Neural progenitor cell (in vitro differentiated cells): ENCODE measurements around the gene DMBX1. TPM values are rescaled to one million over a fixed set of nuclear protein-coding genes. Genes with fewer than 3 reads are reported as not detected.

Experiments
- DNase-seq: peaks from one replicate; pipeline ENCODE4 v3.0.0-alpha.2; 2016; ENCODE audit warnings: low spot score
- H2AFZ ChIP-seq: fragments of 200-600 bp; sonication (generic); replicated peaks from 2 replicates; pipeline ENCODE4 v1.6.1; 2016; ENCODE audit warnings: antibody characterized with exemption
- H3F3A ChIP-seq: fragments of 200-600 bp; sonication (generic); 2 replicates; pipeline ENCODE4 v1.6.1; 2016; ENCODE audit warnings: antibody characterized with exemption, low read depth
- H3K27ac ChIP-seq: fragments of 200-600 bp; sonication (generic); 2 replicates; pipeline ENCODE4 v1.5.1; 2016; ENCODE audit warnings: mild to moderate bottlenecking
- H3K27me3 ChIP-seq: fragments of 200-600 bp; sonication (generic); 2 replicates; pipeline ENCODE4 v1.6.1; 2016; ENCODE audit warnings: mild to moderate bottlenecking, moderate library complexity
- H3K36me3 ChIP-seq: fragments of 200-600 bp; sonication (generic); 2 replicates; pipeline ENCODE4 v1.5.1; 2016
- H3K4me1 ChIP-seq: fragments of 200-600 bp; sonication (generic); 2 replicates; pipeline ENCODE4 v1.6.1; 2016; ENCODE audit warnings: mixed run types
- H3K4me2 ChIP-seq: fragments of 200-600 bp; sonication (generic); 2 replicates; pipeline ENCODE4 v1.6.1; 2016
- H3K4me3 ChIP-seq: fragments of 200-600 bp; sonication (generic); 2 replicates; pipeline ENCODE4 v1.5.1; 2016
- H3K79me2 ChIP-seq: fragments of 200-600 bp; sonication (generic); 2 replicates; pipeline ENCODE4 v1.6.1; 2016; ENCODE audit warnings: low read depth
- H3K9ac ChIP-seq: fragments of 200-600 bp; sonication (generic); 2 replicates; pipeline ENCODE4 v1.6.1; 2016
- H3K9me3 ChIP-seq: fragments of 200-600 bp; sonication (generic); 2 replicates; pipeline ENCODE4 v1.5.1; 2016; ENCODE audit warnings: low read depth
- H4K20me1 ChIP-seq: fragments of 200-600 bp; sonication (generic); 2 replicates; pipeline ENCODE4 v1.6.1; 2016; ENCODE audit warnings: low read depth
- H3K27ac Mint-ChIP-seq: 3 replicates; pipeline ENCODE4 v1.8.0; 2021; ENCODE audit warnings: mixed read lengths
- H3K27me3 Mint-ChIP-seq: 2 replicates; pipeline ENCODE4 v1.8.0; 2022; ENCODE audit warnings: low read depth, mild to moderate bottlenecking, inconsistent platforms, moderate library complexity, mixed read lengths; ENCODE audit not compliant: insufficient read depth
- H3K36me3 Mint-ChIP-seq: 3 replicates; pipeline ENCODE4 v1.8.0; 2021; ENCODE audit warnings: mixed read lengths
- H3K4me1 Mint-ChIP-seq: 3 replicates; pipeline ENCODE4 v1.8.0; 2021; ENCODE audit warnings: mixed read lengths
- H3K4me3 Mint-ChIP-seq: 3 replicates; pipeline ENCODE4 v1.8.0; 2021; ENCODE audit warnings: mild to moderate bottlenecking, moderate library complexity, mixed read lengths
- H3K9me3 Mint-ChIP-seq: 3 replicates; pipeline ENCODE4 v1.8.0; 2020; ENCODE audit warnings: mixed read lengths
- EZH2 ChIP-seq: fragments of 200-600 bp; sonication (generic); IDR thresholded peaks from 2 replicates; pipeline ENCODE4 v1.6.1; 2017; ENCODE audit warnings: antibody characterized with exemption, mild to moderate bottlenecking, moderate library complexity
- EZH2phosphoT487 ChIP-seq: fragments of 200-600 bp; sonication (generic); IDR thresholded peaks from 2 replicates; pipeline ENCODE4 v1.6.1; 2017; ENCODE audit warnings: antibody characterized with exemption
- total RNA-seq: library from RNA; depleted of rRNA; stranded (reverse); fragments of >200 nt; gene quantifications from 2 replicates; pipeline ENCODE4 v1.2.3, GENCODE V29; 2015; ENCODE audit warnings: low replicate concordance
- TF ChIP-seq, protein P1 (sequence below): fragments of 200-600 bp; sonication (generic); IDR thresholded peaks from 2 replicates; pipeline ENCODE4 v1.5.1; 2017; ENCODE audit warnings: antibody characterized with exemption, mild to moderate bottlenecking

The DMBX1 gene
- total RNA-seq, 1 donor from 2014 or later: 0.06 TPM

DNA sequence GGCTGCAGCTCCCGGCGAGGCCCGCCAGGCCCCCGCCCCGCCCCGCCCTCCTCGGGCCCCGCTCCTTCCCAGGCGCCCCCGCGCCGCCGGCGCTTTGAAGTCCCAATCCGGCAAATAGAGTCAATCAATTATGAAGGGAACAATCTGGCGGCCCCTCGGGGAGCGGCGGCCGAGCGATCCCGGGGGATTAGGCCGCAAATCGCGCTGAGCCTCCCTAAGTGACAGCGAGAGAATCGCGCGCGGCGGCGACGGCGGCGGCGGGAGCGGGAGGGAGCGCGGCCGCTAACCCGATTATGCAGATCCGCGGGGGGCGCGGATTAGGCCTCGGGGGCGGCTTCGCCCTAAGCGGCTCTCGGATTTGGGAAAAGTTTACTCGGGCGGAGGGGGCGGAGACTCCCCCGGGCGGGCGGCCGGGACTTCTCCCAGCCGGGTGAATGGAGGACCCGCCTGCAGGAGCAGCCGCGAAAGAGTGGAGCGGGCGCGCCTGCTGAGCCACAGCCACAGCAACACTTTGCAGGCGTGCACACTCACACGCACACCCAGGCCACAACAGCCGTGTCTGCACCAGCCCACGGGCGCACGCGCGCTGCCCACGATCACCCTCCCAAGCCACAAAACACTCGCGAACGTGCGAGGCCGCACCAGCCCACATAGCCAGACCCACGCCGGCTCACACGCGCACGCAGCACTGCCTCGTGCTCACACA lies 23.0 kb upstream of the DMBX1 start:
- H4K20me1 ChIP-seq: peaks cover 84% of the 10 kb centered on the region
- no peak overlapping the region for H2AFZ ChIP-seq
- no peaks in the 10 kb centered on the region for H3K9me3 ChIP-seq
- Mint-ChIP-seq H3K36me3 (no peaks in the 10 kb centered on the region), H3K4me1 (peaks cover 67% of the 10 kb centered on the region), H3K4me3 (peak overlapping the region; percentile 82), H3K27ac (no peak overlapping the region), H3K9me3 (no peaks in the 10 kb centered on the region), H3K27me3 (peaks cover 43% of the 10 kb centered on the region)
- H3F3A ChIP-seq: peaks cover 66% of the 10 kb centered on the region
- no peak overlapping the region for H3K27ac ChIP-seq
- no peaks in the 10 kb centered on the region for H3K79me2 ChIP-seq
- H3K4me1 ChIP-seq: peaks cover 46% of the 10 kb centered on the region
- H3K4me2 ChIP-seq: peak overlapping the region; percentile 78
- TF ChIP-seq, protein P1, sequence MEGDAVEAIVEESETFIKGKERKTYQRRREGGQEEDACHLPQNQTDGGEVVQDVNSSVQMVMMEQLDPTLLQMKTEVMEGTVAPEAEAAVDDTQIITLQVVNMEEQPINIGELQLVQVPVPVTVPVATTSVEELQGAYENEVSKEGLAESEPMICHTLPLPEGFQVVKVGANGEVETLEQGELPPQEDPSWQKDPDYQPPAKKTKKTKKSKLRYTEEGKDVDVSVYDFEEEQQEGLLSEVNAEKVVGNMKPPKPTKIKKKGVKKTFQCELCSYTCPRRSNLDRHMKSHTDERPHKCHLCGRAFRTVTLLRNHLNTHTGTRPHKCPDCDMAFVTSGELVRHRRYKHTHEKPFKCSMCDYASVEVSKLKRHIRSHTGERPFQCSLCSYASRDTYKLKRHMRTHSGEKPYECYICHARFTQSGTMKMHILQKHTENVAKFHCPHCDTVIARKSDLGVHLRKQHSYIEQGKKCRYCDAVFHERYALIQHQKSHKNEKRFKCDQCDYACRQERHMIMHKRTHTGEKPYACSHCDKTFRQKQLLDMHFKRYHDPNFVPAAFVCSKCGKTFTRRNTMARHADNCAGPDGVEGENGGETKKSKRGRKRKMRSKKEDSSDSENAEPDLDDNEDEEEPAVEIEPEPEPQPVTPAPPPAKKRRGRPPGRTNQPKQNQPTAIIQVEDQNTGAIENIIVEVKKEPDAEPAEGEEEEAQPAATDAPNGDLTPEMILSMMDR: no peak
- TF ChIP-seq EZH2phosphoT487: peak; percentile 97
- peak; percentile 71 for TF ChIP-seq EZH2
- no peaks in the 10 kb centered on the region for H3K36me3 ChIP-seq
- H3K27me3 ChIP-seq: peaks cover 100% of the 10 kb centered on the region
- DNase-seq: peak; percentile 99
- no peak overlapping the region for H3K9ac ChIP-seq
- peak overlapping the region; percentile 38 for H3K4me3 ChIP-seq

DNA sequence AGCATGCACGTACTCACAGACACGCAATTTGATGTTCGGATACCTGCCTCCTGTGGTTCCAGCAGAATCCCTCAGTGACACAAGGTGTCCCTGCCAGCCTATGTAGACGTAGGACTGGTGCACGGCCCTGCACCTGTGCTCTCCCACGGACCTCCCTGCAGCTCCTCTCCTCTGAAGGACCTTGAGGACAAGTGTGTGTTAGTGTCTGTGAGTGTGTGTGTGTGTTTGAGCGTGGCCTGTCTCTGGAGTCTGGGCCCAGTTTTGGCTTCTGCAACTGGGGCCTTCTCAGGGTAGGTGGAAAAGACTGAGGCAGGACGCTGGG lies 22.5 kb upstream of the DMBX1 start:
- Mint-ChIP-seq H3K27ac (no peak overlapping the region), H3K4me3 (peak overlapping the region; percentile 82), H3K36me3 (no peaks in the 10 kb centered on the region), H3K9me3 (no peaks in the 10 kb centered on the region), H3K27me3 (peaks cover 47% of the 10 kb centered on the region), H3K4me1 (peaks cover 62% of the 10 kb centered on the region)
- Histone ChIP-seq H3K27ac (no peak overlapping the region), H4K20me1 (peaks cover 83% of the 10 kb centered on the region), H3K36me3 (no peaks in the 10 kb centered on the region), H3K9ac (no peak overlapping the region), H2AFZ (no peak overlapping the region), H3K27me3 (peaks cover 100% of the 10 kb centered on the region), H3K79me2 (no peaks in the 10 kb centered on the region), H3K4me1 (peaks cover 41% of the 10 kb centered on the region), H3K4me3 (no peak overlapping the region), H3K4me2 (peak overlapping the region; percentile 78), H3F3A (peaks cover 64% of the 10 kb centered on the region), H3K9me3 (no peaks in the 10 kb centered on the region)
- TF ChIP-seq EZH2phosphoT487 (no peak), EZH2 (no peak)
- TF ChIP-seq, protein P1: no peak
- DNase-seq: peak; percentile 44

DNA sequence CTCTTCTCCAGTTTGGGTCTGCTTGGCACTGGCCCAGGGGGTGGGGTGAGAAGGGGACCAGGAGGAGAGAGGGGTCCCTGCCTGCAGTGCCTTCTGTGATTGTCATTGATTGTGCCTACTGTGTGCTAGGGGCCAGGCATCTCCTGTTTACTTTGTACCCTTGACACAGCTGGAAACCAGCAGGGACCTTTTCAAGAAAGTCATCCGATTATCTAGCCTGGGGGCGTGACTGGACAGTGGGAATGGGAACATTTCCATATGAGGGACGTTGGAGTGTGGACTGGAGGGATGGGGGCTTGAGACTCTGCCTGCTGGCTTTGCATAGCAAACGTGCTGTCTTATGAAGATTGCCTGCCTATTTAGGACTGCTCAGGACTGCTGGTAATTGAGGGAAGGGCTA lies 19.8 kb upstream of the DMBX1 start:
- H3K27ac ChIP-seq: no peak overlapping the region
- Mint-ChIP-seq H3K4me3 (peak overlapping the region; percentile 14), H3K27ac (peak overlapping the region; percentile 3), H3K9me3 (no peaks in the 10 kb centered on the region), H3K27me3 (peaks cover 62% of the 10 kb centered on the region), H3K36me3 (no peaks in the 10 kb centered on the region), H3K4me1 (peaks cover 51% of the 10 kb centered on the region)
- no peak overlapping the region for H3K4me3 ChIP-seq
- peaks cover 29% of the 10 kb centered on the region for H3K4me1 ChIP-seq
- no peak overlapping the region for H3K9ac ChIP-seq
- peaks cover 86% of the 10 kb centered on the region for H4K20me1 ChIP-seq
- H3F3A ChIP-seq: peaks cover 52% of the 10 kb centered on the region
- TF ChIP-seq EZH2phosphoT487 (no peak), EZH2 (no peak)
- TF ChIP-seq, protein P1: no peak
- no peaks in the 10 kb centered on the region for H3K79me2 ChIP-seq
- H3K4me2 ChIP-seq: peak overlapping the region; percentile 43
- peaks cover 100% of the 10 kb centered on the region for H3K27me3 ChIP-seq
- H2AFZ ChIP-seq: no peak overlapping the region
- H3K9me3 ChIP-seq: no peaks in the 10 kb centered on the region
- peak; percentile 64 for DNase-seq
- no peaks in the 10 kb centered on the region for H3K36me3 ChIP-seq
